ENCODE measurements around the gene KCNJ14. TPM values are rescaled to one million over a fixed set of nuclear protein-coding genes. Genes with fewer than 3 reads are reported as not detected.

KCNJ14 gene
- polyA plus RNA-seq, 6 donors from 2014 or later, result 0.12 to 0.72 (median 0.24) TPM; not detected in 1

- DNase-seq, result no peak
- H3K36me3 Mint-ChIP-seq, result peaks cover 2 to 12% of the 10 kb centered on the region in 2 donors
- ATAC-seq (ENCODE audit: low read depth in 2 of 2), result no peak
- H3K27me3 Mint-ChIP-seq, result no peaks in the 10 kb centered on the region
- H3K4me3 Mint-ChIP-seq, result peak within 1 kb of the TSS; percentile 85 to 96 (median 94)
- H3K4me1 Mint-ChIP-seq, result peaks cover 18 to 33% (median 28%) of the 10 kb centered on the region in 3 donors
- H3K27ac Mint-ChIP-seq, result peak within 1 kb of the TSS; percentile 81 to 98 (median 96)
- H3K9me3 Mint-ChIP-seq, result no peaks in the 10 kb centered on the region
These were observed 14.0 kb downstream of the KCNJ14 start, which contains the start of gene CYTH2 for GRCh38 chr19:48469289-48469881. TSS of gene CYTH2 (plus strand) at chr19:48469369. CDS start at chr19:48469508, 139 bp downstream.

DNA sequence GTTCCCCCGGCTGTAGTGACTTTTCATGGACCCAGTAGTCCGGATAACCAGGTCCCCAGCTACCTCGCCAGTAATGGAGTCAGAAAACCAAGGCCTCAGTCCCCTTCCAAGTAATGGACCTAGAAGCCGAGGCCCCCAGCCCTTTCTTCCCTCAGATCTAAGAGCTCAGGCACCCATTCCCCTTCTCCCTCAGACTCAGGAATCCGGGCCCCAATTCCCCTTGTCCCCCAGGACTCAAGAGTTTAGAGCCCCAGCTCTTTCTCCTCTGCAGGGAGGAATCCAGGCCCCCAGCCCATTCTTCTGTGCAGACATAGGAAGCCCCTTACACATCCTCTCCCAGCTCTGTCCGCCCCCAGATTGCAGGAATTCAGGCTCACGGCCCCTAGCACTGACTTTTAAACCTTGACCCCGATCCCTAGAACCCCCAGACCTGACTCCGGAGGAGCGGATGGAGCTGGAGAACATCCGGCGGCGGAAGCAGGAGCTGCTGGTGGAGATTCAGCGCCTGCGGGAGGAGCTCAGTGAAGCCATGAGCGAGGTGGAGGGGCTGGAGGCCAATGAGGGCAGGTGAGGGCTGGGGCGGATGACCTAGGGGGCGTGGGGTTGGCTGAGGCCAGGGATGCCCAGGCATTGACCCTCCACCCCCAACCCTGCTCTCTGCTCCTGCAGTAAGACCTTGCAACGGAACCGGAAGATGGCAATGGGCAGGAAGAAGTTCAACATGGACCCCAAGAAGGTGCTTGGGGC, 14.7 kb downstream of the KCNJ14 start:
- Mint-ChIP-seq H3K27ac (peak overlapping the region in 4 of 6 donors; percentile 77 to 86 (median 83)), H3K27me3 (no peaks in the 10 kb centered on the region), H3K4me3 (peak overlapping the region; percentile 85 to 96 (median 94)), H3K36me3 (peaks cover 4 to 16% of the 10 kb centered on the region in 2 donors), H3K9me3 (no peaks in the 10 kb centered on the region), H3K4me1 (peaks cover 18 to 33% (median 28%) of the 10 kb centered on the region in 3 donors)
- ATAC-seq (ENCODE audit: low read depth in 2 of 2) (no peak), DNase-seq (no peak)

GRCh38 chr19:48470856-48471255, 15.5 kb downstream of the KCNJ14 start:
- Mint-ChIP-seq H3K36me3 (peaks cover 4 to 16% of the 10 kb centered on the region in 2 donors), H3K27ac (peak overlapping the region in 3 of 6 donors; percentile 34 to 57 (median 38)), H3K9me3 (no peaks in the 10 kb centered on the region), H3K4me3 (peak overlapping the region; percentile 13 to 96 (median 82)), H3K27me3 (no peaks in the 10 kb centered on the region), H3K4me1 (peaks cover 18 to 35% (median 28%) of the 10 kb centered on the region in 3 donors)
- DNase-seq (no peak), ATAC-seq (ENCODE audit: low read depth in 2 of 2) (no peak)

DNA sequence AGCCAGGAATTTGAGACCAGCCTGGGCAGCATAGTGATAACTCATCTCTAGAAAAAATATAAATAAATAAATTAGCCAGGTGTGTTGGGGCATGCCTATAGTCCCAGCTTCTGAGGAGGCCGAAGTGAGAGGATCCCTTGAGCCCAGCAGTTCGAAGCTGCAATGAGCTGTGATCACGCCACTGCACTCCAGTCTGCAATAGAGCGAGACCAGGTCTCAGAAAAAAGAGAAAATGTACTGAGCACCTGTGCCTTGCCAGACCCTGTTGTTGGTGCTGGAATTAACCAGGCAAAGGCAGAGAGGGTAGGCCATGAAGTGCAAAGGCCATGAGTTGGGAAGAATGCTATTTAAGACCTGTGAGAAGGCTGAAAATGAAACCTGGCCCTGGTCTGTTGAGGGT, 16.5 kb downstream of the KCNJ14 start:
- no peak overlapping the region for H3K27ac Mint-ChIP-seq
- peaks cover 4 to 16% of the 10 kb centered on the region in 2 donors for H3K36me3 Mint-ChIP-seq
- H3K4me3 Mint-ChIP-seq, result peak overlapping the region in 2 of 8 donors; percentile 39 to 88
- H3K27me3 Mint-ChIP-seq, result no peaks in the 10 kb centered on the region
- H3K9me3 Mint-ChIP-seq, result no peaks in the 10 kb centered on the region
- H3K4me1 Mint-ChIP-seq, result peaks cover 18 to 35% (median 28%) of the 10 kb centered on the region in 3 donors
- DNase-seq, result no peak
- no peak for ATAC-seq (ENCODE audit: low read depth in 2 of 2)

- ATAC-seq (ENCODE audit: low read depth in 2 of 2) (no peak), DNase-seq (no peak)
- H3K27ac Mint-ChIP-seq, result peak overlapping the region in 1 of 6 donors; percentile 38
- H3K4me3 Mint-ChIP-seq, result peak overlapping the region in 1 of 8 donors; percentile 78
- H3K27me3 Mint-ChIP-seq, result no peaks in the 10 kb centered on the region
- H3K9me3 Mint-ChIP-seq, result no peaks in the 10 kb centered on the region
- peaks cover 14 to 28% (median 20%) of the 10 kb centered on the region in 3 donors for H3K4me1 Mint-ChIP-seq
- peaks cover 4 to 16% of the 10 kb centered on the region in 2 donors for H3K36me3 Mint-ChIP-seq
These were observed 18.0 kb downstream of the KCNJ14 start for GRCh38 chr19:48473161-48473966.

DNA sequence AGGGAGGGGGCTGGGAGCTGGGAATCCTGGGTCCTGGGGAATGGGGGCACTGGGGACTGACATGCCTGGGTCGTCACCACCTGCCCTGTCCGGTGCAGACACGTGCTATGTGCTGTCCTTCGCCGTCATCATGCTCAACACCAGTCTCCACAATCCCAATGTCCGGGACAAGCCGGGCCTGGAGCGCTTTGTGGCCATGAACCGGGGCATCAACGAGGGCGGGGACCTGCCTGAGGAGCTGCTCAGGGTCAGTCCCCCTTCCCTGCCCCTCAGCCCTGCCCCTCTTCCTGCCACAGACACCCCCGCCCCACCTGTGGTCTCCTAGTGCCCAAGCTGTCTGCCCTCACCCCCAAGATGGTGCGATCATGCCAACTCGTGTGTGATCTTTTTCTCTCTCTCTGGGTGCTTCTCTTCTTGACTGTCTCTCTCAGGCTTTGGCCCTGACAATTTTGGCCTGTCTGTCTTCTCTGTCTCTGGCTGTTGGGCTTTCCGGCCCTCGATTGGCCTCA, 18.8 kb downstream of the KCNJ14 start:
- Mint-ChIP-seq H3K27ac (peak overlapping the region in 1 of 6 donors; percentile 37), H3K4me1 (peaks cover 14 to 21% (median 18%) of the 10 kb centered on the region in 3 donors), H3K4me3 (peak overlapping the region in 1 of 8 donors; percentile 42), H3K36me3 (peaks cover 4 to 16% of the 10 kb centered on the region in 2 donors), H3K27me3 (no peaks in the 10 kb centered on the region), H3K9me3 (no peaks in the 10 kb centered on the region)
- ATAC-seq (ENCODE audit: low read depth in 2 of 2) (no peak), DNase-seq (no peak)

- DNase-seq, result no peak
- Mint-ChIP-seq H3K27me3 (no peaks in the 10 kb centered on the region), H3K4me1 (peaks cover 14 to 21% (median 17%) of the 10 kb centered on the region in 3 donors), H3K9me3 (no peaks in the 10 kb centered on the region), H3K27ac (peak overlapping the region in 1 of 6 donors; percentile 30), H3K4me3 (peak overlapping the region in 1 of 8 donors; percentile 42), H3K36me3 (peaks cover 4 to 15% of the 10 kb centered on the region in 2 donors)
- ATAC-seq (ENCODE audit: low read depth in 2 of 2), result no peak
These were observed 20.1 kb downstream of the KCNJ14 start for GRCh38 chr19:48475369-48476068.

DNA sequence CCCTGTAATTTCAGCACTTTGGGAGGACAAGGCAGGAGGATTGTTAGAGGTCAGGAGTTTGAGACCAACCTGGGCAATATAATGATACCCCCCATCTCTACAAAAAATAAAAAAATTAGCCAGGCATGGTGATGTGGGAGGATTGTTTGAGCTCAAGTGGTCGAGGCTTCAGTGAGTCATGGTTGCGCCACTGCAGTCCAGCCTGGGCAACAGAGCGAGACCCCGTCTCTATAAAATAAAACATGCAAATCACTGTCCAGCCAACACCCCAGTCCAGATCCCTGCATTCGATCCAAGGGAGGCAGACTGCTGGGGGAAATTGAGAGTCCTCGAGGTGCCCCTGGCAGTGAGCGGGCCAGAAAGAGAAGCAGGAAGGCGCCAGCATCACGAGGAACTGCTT, 20.8 kb downstream of the KCNJ14 start:
- no peak overlapping the region for H3K4me3 Mint-ChIP-seq
- peaks cover 15 to 21% (median 19%) of the 10 kb centered on the region in 3 donors for H3K4me1 Mint-ChIP-seq
- H3K9me3 Mint-ChIP-seq, result no peaks in the 10 kb centered on the region
- no peaks in the 10 kb centered on the region for H3K27me3 Mint-ChIP-seq
- ATAC-seq (ENCODE audit: low read depth in 2 of 2) (no peak), DNase-seq (no peak)
- H3K36me3 Mint-ChIP-seq, result peaks cover 4 to 9% of the 10 kb centered on the region in 2 donors
- peak overlapping the region in 1 of 6 donors; percentile 15 for H3K27ac Mint-ChIP-seq

DNA sequence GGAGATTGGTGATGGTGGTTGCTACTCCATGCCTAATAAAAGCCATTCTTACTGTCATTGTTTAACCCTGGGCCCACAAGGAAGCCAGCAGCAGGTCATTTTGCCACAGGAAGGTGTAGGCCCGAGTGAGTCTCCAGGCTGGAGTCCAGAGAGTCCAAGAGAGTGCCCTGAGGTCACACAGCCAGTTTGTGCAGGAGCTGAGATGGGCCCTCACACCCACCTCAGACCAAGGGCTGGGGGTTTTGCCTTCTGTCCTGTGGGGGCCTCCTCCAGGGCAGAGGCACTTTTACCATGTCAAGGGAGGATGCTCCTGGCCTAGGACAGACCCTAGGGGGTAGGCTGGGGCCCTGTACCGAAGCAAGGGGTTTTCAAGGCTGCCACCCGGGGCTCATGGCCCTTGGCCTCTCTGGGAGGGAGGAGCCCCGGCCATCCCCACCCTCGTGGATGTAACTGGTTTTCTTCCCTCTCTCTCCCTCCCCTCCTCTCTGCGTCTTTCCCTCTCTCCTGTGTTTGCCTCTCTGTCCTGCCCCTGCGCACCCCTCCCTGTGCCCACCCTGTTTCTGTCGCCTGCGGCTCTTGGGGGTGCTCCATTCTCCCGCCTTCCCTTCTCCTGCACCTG, 21.8 kb downstream of the KCNJ14 start:
- ATAC-seq (ENCODE audit: low read depth in 2 of 2), result no peak
- DNase-seq, result no peak
- Mint-ChIP-seq H3K36me3 (peaks cover 4 to 8% of the 10 kb centered on the region in 2 donors), H3K4me1 (peaks cover 15 to 19% (median 16%) of the 10 kb centered on the region in 3 donors), H3K4me3 (peak overlapping the region in 2 of 8 donors; percentile 25 to 29), H3K9me3 (no peaks in the 10 kb centered on the region), H3K27ac (no peak overlapping the region), H3K27me3 (no peaks in the 10 kb centered on the region)

DNA sequence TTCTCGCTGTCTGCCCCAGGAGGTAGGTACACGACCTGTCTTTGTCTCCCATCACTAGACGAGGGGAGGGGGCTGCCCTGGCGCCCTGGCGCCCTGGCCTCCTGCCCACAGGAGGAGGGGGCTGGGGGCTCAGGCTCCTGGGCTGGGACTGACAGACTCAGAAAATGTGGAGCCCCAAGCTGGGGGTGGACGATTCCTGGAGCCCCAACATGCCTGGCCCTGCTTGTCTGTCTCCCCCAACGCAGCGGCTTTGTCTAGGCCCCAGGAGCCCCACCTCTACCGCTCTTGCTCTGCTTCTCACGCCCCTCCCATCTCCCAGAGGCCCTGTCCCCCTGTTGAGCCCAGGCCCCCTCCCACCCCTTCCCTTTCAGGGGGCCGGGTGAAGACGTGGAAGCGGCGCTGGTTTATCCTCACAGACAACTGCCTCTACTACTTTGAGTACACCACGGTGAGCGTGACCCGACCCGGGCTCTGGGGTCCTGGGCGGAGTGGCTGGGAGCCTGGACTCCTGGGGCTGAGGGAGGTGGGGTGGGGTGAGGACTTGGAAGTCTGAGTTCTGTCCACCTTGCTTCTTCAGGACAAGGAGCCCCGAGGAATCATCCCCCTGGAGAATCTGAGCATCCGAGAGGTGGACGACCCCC, 22.4 kb downstream of the KCNJ14 start:
- Mint-ChIP-seq H3K36me3 (peaks cover 4 to 8% of the 10 kb centered on the region in 2 donors), H3K27me3 (no peaks in the 10 kb centered on the region), H3K4me3 (peak overlapping the region in 1 of 8 donors; percentile 15)

GRCh38 chr19:48478339-48479256, 23.2 kb downstream of the KCNJ14 start:
- ATAC-seq (ENCODE audit: low read depth in 2 of 2) (no peak), DNase-seq (no peak)

More for the DNA sequence above, 22.4 kb downstream of the KCNJ14 start:
- DNase-seq, result no peak
- Mint-ChIP-seq H3K27ac (no peak overlapping the region), H3K9me3 (no peaks in the 10 kb centered on the region), H3K4me1 (peaks cover 13 to 19% (median 15%) of the 10 kb centered on the region in 3 donors)
- ATAC-seq (ENCODE audit: low read depth in 2 of 2), result no peak

More at GRCh38 chr19:48478339-48479256, 23.2 kb downstream of the KCNJ14 start:
- H3K4me3 Mint-ChIP-seq, result peak overlapping the region in 2 of 8 donors; percentile 77 to 86
- H3K27me3 Mint-ChIP-seq, result peaks cover 0 to 3% (median 0%) of the 10 kb centered on the region in 3 donors
- no peaks in the 10 kb centered on the region for H3K9me3 Mint-ChIP-seq
- peaks cover 13 to 19% (median 15%) of the 10 kb centered on the region in 3 donors for H3K4me1 Mint-ChIP-seq
- no peak overlapping the region for H3K27ac Mint-ChIP-seq
- H3K36me3 Mint-ChIP-seq, result peaks cover 4 to 8% of the 10 kb centered on the region in 2 donors
